Neuronal stem cell (in vitro differentiated cells): ENCODE results near the gene DDX39A.

Source experiments
- DNase-seq: peaks from one replicate; pipeline ENCODE4 v3.0.0-alpha.2; 2013; ENCODE audit warnings: low spot score
- H2AFZ ChIP-seq: one replicate; pipeline ENCODE4 v1.6.1; 2013; ENCODE audit warnings: mild to moderate bottlenecking, low read length, inconsistent platforms
- H2AK5ac ChIP-seq: 2 replicates; pipeline ENCODE4 v1.6.1; 2013; ENCODE audit warnings: low read depth, mild to moderate bottlenecking, inconsistent platforms, low read length, moderate library complexity, mixed read lengths
- H2BK120ac ChIP-seq: 2 replicates; pipeline ENCODE4 v1.6.1; 2013; ENCODE audit warnings: low read depth, mild to moderate bottlenecking, inconsistent platforms, low read length, moderate library complexity, mixed read lengths
- H2BK12ac ChIP-seq: one replicate; pipeline ENCODE4 v1.6.1; 2013; ENCODE audit warnings: low read length, inconsistent platforms
- H2BK15ac ChIP-seq: 2 replicates; pipeline ENCODE4 v1.6.1; 2013; ENCODE audit warnings: mild to moderate bottlenecking, low read length, inconsistent platforms, mixed read lengths
- H2BK5ac ChIP-seq: one replicate; pipeline ENCODE4 v1.6.1; 2013; ENCODE audit warnings: inconsistent platforms, mild to moderate bottlenecking, low read length, moderate library complexity
- H3K14ac ChIP-seq: one replicate; pipeline ENCODE4 v1.6.1; 2013; ENCODE audit warnings: low read length, inconsistent platforms
- H3K18ac ChIP-seq: 2 replicates; pipeline ENCODE4 v1.6.1; 2013; ENCODE audit warnings: low read length, inconsistent platforms
- H3K23ac ChIP-seq: 2 replicates; pipeline ENCODE4 v1.6.1; 2013; ENCODE audit warnings: low read depth, mild to moderate bottlenecking, mixed read lengths, low read length, inconsistent platforms; ENCODE audit not compliant: poor library complexity
- H3K27ac ChIP-seq: replicated peaks from 3 replicates; pipeline ENCODE4 v1.5.1; 2013; ENCODE audit warnings: low read length, inconsistent platforms
- H3K27me3 ChIP-seq, 3 experiments: 2 replicates each; pipeline ENCODE4 v1.6.1; 2013; ENCODE audit warnings: low read length in 3 of 3, mild to moderate bottlenecking in 2 of 3, inconsistent platforms in 1 of 3, low read depth in 1 of 3, mixed read lengths in 1 of 3, moderate library complexity in 1 of 3; ENCODE audit not compliant: control insufficient read depth in 3 of 3, insufficient read depth in 3 of 3
- H3K36me3 ChIP-seq, 2 donors: replicated peaks in 1 of 2; 2 replicates each; pipeline ENCODE4 v1.6.1; 2013; ENCODE audit warnings: low read length in 2 of 2; ENCODE audit not compliant: control insufficient read depth in 2 of 2, insufficient read depth in 2 of 2
- H3K4ac ChIP-seq: 2 replicates; pipeline ENCODE4 v1.6.1; 2013; ENCODE audit warnings: inconsistent platforms, mild to moderate bottlenecking, low read length, moderate library complexity
- H3K4me1 ChIP-seq, 2 donors: 1 replicate in 1 of 2; 2 replicates in 1 of 2; pipeline ENCODE4 v1.6.1; 2013; ENCODE audit warnings: low read length in 2 of 2, low read depth in 1 of 2; ENCODE audit not compliant: control insufficient read depth in 2 of 2, insufficient read depth in 1 of 2
- H3K4me2 ChIP-seq: one replicate; pipeline ENCODE4 v1.6.1; 2013; ENCODE audit warnings: mild to moderate bottlenecking, low read length, inconsistent platforms; ENCODE audit not compliant: insufficient read depth, poor library complexity, severe bottlenecking
- H3K4me3 ChIP-seq, 2 donors: 2 replicates each; pipeline ENCODE4 v1.5.1; 2013; ENCODE audit warnings: low read length in 2 of 2, mild to moderate bottlenecking in 2 of 2, inconsistent platforms in 1 of 2, moderate library complexity in 1 of 2
- H3K79me1 ChIP-seq: one replicate; pipeline ENCODE4 v1.6.1; 2013; ENCODE audit warnings: low read depth, mild to moderate bottlenecking, inconsistent platforms, low read length, moderate library complexity
- H3K9ac ChIP-seq: one replicate; pipeline ENCODE4 v1.6.1; 2013; ENCODE audit warnings: mild to moderate bottlenecking, low read depth, low read length, inconsistent platforms; ENCODE audit not compliant: poor library complexity
- H3K9me3 ChIP-seq, 2 donors: replicated peaks in 1 of 2; 2 replicates each; pipeline versions ENCODE3 to v1.6.1; 2013; ENCODE audit warnings: low read length in 2 of 2, mild to moderate bottlenecking in 2 of 2, inconsistent platforms in 1 of 2, low read depth in 1 of 2, mixed read lengths in 1 of 2, moderate library complexity in 1 of 2; ENCODE audit not compliant: control insufficient read depth in 2 of 2, insufficient read depth in 1 of 2
- H4K8ac ChIP-seq: one replicate; pipeline ENCODE4 v1.6.1; 2013; ENCODE audit warnings: low read depth, mild to moderate bottlenecking, inconsistent platforms, low read length, moderate library complexity
- H4K91ac ChIP-seq: one replicate; pipeline ENCODE4 v1.6.1; 2013; ENCODE audit warnings: low read length, low read depth, mild to moderate bottlenecking, inconsistent platforms; ENCODE audit not compliant: poor library complexity
- WGBS, 2 donors: extraction: QIAGEN DNeasy Blood & Tissue Kit; methylation state at CpG; one replicate each; pipeline ENCODE4 v1.1.7; 2013; ENCODE audit warnings: missing lambda C conversion rate in 2 of 2, mixed read lengths in 1 of 2; ENCODE audit not compliant: insufficient read length in 2 of 2, insufficient replicate concordance in 1 of 2; ENCODE audit errors: extremely low coverage in 2 of 2; 5-methylcytosine and 5-hydroxymethylcytosine counted together

Gene DDX39A

DNA sequence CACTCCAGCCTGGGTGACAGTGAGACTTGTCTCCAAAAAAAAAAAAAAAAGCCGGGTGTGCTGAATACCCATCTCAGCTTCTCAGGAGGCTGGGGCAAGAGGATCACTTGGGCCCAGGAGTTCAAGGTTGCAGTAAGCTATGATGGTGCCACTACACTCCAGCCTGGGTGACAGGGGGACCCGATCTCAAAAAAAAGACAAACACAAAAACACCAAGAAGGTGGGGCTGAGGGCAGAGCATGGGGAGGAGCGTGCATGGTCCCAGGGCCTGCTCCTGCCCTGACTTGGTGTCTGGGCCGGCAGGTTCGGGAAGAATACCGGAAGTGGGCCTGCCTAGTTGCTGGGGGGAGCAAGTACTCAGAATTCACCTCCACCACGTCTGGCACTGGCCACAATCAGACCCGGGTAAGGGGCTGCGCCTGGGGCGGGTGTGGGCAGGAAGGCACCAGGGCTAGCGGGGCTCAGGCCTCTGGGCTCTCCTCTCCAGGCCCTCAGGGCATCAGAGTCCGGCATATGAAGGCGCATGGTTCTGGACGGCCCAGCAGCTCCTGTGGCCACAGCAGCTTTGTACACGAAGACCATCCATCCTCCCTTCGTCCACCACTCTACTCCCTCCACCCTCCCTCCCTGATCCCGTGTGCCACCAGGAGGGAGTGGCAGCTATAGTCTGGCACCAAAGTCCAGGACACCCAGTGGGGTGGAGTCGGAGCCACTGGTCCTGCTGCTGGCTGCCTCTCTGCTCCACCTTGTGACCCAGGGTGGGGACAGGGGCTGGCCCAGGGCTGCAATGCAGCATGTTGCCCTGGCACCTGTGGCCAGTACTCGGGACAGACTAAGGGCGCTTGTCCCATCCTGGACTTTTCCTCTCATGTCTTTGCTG is 11.3 kb downstream of the DDX39A start:
- no CpG with 5 or more reads among the region's 20 CpGs for WGBS, 2 donors

GRCh38 chr19:14406645-14407401 is 12.3 kb downstream of the DDX39A start:
- H3K4ac ChIP-seq: no peak overlapping the region
- H3K4me1 ChIP-seq: peaks cover 3 to 7% of the 10 kb centered on the region in 2 donors
- peak overlapping the region; percentile 54 for H2BK5ac ChIP-seq
- H4K8ac ChIP-seq: peak overlapping the region; percentile 98
- no peak overlapping the region for H3K23ac ChIP-seq
- peak overlapping the region; percentile 70 for H3K27ac ChIP-seq
- peaks cover 0 to 3% (median 0%) of the 10 kb centered on the region in 3 experiments for H3K27me3 ChIP-seq
- no peak overlapping the region for H2BK120ac ChIP-seq
- no CpG with 5 or more reads among the region's 27 CpGs for WGBS, 2 donors
- peaks cover 7% of the 10 kb centered on the region for H3K79me1 ChIP-seq
- no peak overlapping the region for H3K14ac ChIP-seq
- peaks cover 0 to under 1% of the 10 kb centered on the region in 2 donors for H3K9me3 ChIP-seq
- no peak for DNase-seq
- no peak overlapping the region for H3K4me3 ChIP-seq
- peak overlapping the region; percentile 93 for H2BK15ac ChIP-seq
- H3K9ac ChIP-seq: peak overlapping the region; percentile 82
- H3K18ac ChIP-seq: no peak overlapping the region
- no peak overlapping the region for H3K4me2 ChIP-seq
- no peak overlapping the region for H4K91ac ChIP-seq
- no peak overlapping the region for H2BK12ac ChIP-seq
- H3K36me3 ChIP-seq: peaks cover 45 to 56% of the 10 kb centered on the region in 2 donors
- H2AK5ac ChIP-seq: peak overlapping the region; percentile 36
- H2AFZ ChIP-seq: peak overlapping the region; percentile 66

More for the DNA sequence above, 11.3 kb downstream of the DDX39A start:
- H3K9me3 ChIP-seq: peaks cover 0 to 2% of the 10 kb centered on the region in 2 donors
- no peak overlapping the region for H2AFZ ChIP-seq
- no peak overlapping the region for H3K4ac ChIP-seq
- H3K14ac ChIP-seq: no peak overlapping the region
- H4K8ac ChIP-seq: no peak overlapping the region
- H2BK5ac ChIP-seq: no peak overlapping the region
- DNase-seq: no peak
- peaks cover 15% of the 10 kb centered on the region for H3K79me1 ChIP-seq
- no peaks in the 10 kb centered on the region for H3K27me3 ChIP-seq
- peak overlapping the region; percentile 6 for H2BK12ac ChIP-seq
- no peak overlapping the region for H2BK120ac ChIP-seq
- no peak overlapping the region for H3K4me3 ChIP-seq
- H3K4me1 ChIP-seq: peaks cover 3 to 7% of the 10 kb centered on the region in 2 donors
- peak overlapping the region; percentile 31 for H3K23ac ChIP-seq
- H3K27ac ChIP-seq: no peak overlapping the region
- peaks cover 55 to 66% of the 10 kb centered on the region in 2 donors for H3K36me3 ChIP-seq
- no peak overlapping the region for H4K91ac ChIP-seq
- H2BK15ac ChIP-seq: no peak overlapping the region
- H3K18ac ChIP-seq: no peak overlapping the region
- no peak overlapping the region for H3K9ac ChIP-seq
- H2AK5ac ChIP-seq: no peak overlapping the region
- no peak overlapping the region for H3K4me2 ChIP-seq

DNA sequence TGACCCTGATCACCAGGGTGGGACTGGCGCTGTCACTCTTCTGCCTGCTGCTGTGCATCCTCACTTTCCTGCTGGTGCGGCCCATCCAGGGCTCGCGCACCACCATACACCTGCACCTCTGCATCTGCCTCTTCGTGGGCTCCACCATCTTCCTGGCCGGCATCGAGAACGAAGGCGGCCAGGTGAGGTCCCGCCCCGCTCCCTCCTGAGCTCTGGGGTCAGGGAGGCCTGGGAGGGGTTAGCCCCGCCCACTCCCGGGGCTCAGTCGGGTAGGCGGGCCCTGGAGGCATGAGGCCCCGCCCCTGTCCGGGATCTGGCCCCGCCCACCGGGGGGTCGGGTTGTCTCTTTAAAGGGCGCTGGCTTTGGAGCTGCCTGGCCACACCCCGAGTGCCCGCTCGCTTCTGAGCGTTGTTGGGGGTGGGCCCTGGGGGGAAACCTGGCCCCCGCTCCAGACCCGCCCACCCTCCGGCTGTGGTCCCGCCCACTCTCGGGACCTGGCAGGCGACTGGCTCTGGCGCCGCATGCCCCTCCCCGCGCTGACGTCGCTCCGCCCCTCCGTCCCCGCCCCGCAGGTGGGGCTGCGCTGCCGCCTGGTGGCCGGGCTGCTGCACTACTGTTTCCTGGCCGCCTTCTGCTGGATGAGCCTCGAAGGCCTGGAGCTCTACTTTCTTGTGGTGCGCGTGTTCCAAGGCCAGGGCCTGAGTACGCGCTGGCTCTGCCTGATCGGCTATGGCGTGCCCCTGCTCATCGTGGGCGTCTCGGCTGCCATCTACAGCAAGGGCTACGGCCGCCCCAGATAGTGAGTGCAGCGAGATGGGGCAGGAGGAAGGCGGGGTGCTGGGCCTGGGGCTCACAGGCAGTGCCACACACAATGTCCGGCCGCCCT is 13.1 kb downstream of the DDX39A start:
- Histone ChIP-seq H2BK5ac (peak overlapping the region; percentile 54), H3K4ac (peak overlapping the region; percentile 93), H4K8ac (no peak overlapping the region), H3K79me1 (peaks cover 5% of the 10 kb centered on the region), H2AK5ac (peak overlapping the region; percentile 36), H3K4me2 (peak overlapping the region; percentile 48), H3K14ac (peak overlapping the region; percentile 98), H3K4me3 (peak overlapping the region; percentile 40 to 74), H3K18ac (peak overlapping the region; percentile 96), H3K23ac (peak overlapping the region; percentile 80), H2BK12ac (no peak overlapping the region), H2BK120ac (no peak overlapping the region), H3K9ac (peak overlapping the region; percentile 82), H3K27me3 (peaks cover 0 to 3% (median 0%) of the 10 kb centered on the region in 3 experiments), H3K36me3 (peaks cover 37 to 47% of the 10 kb centered on the region in 2 donors), H2BK15ac (peak overlapping the region; percentile 93), H4K91ac (no peak overlapping the region), H3K9me3 (no peaks in the 10 kb centered on the region), H3K4me1 (peaks cover 3 to 7% of the 10 kb centered on the region in 2 donors), H3K27ac (peak overlapping the region; percentile 70), H2AFZ (peak overlapping the region; percentile 78)
- WGBS, 2 donors: no CpG with 5 or more reads among the region's 61 CpGs
- DNase-seq: peak; percentile 98
